ENCODE results near the gene KRTAP19-5. TPM values are rescaled to one million over a fixed set of nuclear protein-coding genes. Genes with fewer than 3 reads are reported as not detected.
"Not testable (repeated sequence)": the region's sequence is repeated elsewhere in the genome, so short reads cannot be mapped to it uniquely, and the experiment has no call there.

Gene KRTAP19-5
- polyA plus RNA-seq (2012; ENCODE audit: insufficient read depth, insufficient read length, low read depth), result not detected

DNA sequence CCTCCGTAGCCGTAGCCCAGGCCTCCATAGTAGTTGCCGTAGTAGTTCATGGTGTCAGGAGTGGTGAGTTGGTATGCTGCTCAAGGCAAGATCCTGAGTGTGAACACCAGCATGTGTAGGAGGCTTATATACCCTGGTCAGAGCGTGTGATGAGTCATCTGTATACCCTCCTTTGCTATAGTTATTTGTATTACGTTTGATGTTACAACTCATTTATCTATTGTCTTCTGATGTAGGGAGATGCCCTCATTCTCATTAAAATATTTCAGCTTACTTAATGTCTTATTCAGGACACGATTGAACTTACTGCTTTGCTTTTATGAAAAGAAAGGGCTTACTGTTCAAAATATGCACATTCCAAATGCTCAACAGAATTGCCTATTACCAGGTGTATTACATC, at the start of gene KRTAP19-5:
TSS of gene KRTAP19-5 (minus strand) at position 101 of the 400 bp plus-strand sequence. CDS start at position 50, 51 bp downstream.
- H3K9me3 ChIP-seq, result no peaks in the 10 kb centered on the region
- no peak for DNase-seq
- H3K4me3 ChIP-seq (ENCODE audit: low read depth, low read length), result no peak within 1 kb of the TSS
- H3K36me3 ChIP-seq, result no peaks in the 10 kb centered on the region
- H3K4me1 ChIP-seq, result no peaks in the 10 kb centered on the region
- TF ChIP-seq, protein P1, sequence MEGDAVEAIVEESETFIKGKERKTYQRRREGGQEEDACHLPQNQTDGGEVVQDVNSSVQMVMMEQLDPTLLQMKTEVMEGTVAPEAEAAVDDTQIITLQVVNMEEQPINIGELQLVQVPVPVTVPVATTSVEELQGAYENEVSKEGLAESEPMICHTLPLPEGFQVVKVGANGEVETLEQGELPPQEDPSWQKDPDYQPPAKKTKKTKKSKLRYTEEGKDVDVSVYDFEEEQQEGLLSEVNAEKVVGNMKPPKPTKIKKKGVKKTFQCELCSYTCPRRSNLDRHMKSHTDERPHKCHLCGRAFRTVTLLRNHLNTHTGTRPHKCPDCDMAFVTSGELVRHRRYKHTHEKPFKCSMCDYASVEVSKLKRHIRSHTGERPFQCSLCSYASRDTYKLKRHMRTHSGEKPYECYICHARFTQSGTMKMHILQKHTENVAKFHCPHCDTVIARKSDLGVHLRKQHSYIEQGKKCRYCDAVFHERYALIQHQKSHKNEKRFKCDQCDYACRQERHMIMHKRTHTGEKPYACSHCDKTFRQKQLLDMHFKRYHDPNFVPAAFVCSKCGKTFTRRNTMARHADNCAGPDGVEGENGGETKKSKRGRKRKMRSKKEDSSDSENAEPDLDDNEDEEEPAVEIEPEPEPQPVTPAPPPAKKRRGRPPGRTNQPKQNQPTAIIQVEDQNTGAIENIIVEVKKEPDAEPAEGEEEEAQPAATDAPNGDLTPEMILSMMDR (IDR thresholded peaks at IDR 0.05; ENCODE audit: low read depth, low read length), result no peak
- no peaks in the 10 kb centered on the region for H3K27me3 ChIP-seq

DNA sequence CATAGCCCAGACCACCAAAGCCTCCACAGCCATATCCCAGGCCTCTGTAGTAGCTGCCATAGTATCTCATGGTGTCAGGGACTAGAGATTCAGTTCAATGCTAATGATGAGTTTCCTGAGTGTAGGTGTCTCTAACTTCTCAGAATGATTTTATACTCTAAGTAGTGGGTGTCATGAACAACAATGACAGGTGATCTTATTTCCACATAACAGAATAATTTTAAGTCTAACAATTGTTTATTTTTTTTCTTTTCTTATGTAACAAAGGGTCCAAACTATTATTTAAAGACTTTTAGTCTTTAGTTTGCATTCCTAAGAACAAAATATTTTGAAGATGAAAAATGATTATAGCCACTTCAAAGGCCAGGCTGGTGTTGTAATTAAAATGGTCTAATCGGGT, 39.8 kb upstream of the KRTAP19-5 start, which contains the start of gene KRTAP19-6:
TSS of gene KRTAP19-6 (minus strand) at position 101 of the 400 bp plus-strand sequence. CDS start at position 70, 31 bp downstream.
- Histone ChIP-seq H3K4me1 (no peaks in the 10 kb centered on the region), H3K4me3 (ENCODE audit: low read depth, low read length) (no peak within 1 kb of the TSS), H3K27me3 (no peaks in the 10 kb centered on the region), H3K36me3 (no peaks in the 10 kb centered on the region), H3K9me3 (no peaks in the 10 kb centered on the region)
- TF ChIP-seq, protein P1 (IDR thresholded peaks at IDR 0.05; ENCODE audit: low read depth, low read length), result no peak
- DNase-seq, result no peak

DNA sequence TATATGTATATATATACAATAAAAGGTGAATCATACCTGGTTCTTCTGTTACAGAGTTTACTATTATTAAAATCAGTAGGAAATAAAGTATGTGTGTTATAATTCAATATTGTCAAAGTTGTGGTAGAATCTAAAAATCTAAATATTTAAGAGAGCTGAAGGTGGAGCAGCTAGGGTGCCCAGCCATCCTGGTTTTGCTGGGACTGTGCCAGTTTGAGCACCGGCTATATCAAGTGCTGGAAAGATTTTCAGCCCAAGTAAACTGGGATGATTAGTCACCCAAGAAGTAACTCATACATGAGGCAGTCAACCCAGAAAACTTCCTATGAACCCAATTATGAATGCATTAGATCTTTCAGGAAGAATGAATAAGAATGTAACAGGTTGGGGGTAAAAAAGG, 16.9 kb upstream of the KRTAP19-5 start:
- H3K4me3 ChIP-seq (ENCODE audit: low read depth, low read length), result no peak overlapping the region
- H3K36me3 ChIP-seq, result no peaks in the 10 kb centered on the region
- no peaks in the 10 kb centered on the region for H3K9me3 ChIP-seq
- no peaks in the 10 kb centered on the region for H3K4me1 ChIP-seq
- H3K27me3 ChIP-seq, result no peaks in the 10 kb centered on the region
- no peak for DNase-seq
- TF ChIP-seq, protein P1 (IDR thresholded peaks at IDR 0.05; ENCODE audit: low read depth, low read length), result no peak

DNA sequence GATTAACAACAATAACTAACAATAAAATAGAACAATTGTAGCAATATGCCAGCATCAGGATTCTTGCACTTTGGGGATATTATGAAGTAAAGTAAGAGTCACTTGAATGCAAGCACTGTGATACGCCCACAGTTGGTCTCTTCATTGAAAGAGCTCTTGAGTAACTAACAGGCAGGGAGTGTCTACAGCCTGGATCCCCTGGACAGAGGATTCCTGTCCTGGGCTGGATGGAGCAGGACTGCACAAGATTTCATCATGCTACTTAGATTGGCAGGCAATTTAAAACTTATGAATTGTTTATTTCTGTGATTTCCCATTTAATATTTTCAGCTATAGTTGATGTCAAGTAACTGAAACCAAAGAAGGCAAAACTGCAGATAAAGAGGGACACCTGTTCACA, 13.7 kb upstream of the KRTAP19-5 start:
- no peak for DNase-seq
- H3K9me3 ChIP-seq, result no peaks in the 10 kb centered on the region
- no peak overlapping the region for H3K4me3 ChIP-seq (ENCODE audit: low read depth, low read length)
- TF ChIP-seq, protein P1 (IDR thresholded peaks at IDR 0.05; ENCODE audit: low read depth, low read length), result no peak
- no peaks in the 10 kb centered on the region for H3K4me1 ChIP-seq
- no peaks in the 10 kb centered on the region for H3K36me3 ChIP-seq
- no peaks in the 10 kb centered on the region for H3K27me3 ChIP-seq

DNA sequence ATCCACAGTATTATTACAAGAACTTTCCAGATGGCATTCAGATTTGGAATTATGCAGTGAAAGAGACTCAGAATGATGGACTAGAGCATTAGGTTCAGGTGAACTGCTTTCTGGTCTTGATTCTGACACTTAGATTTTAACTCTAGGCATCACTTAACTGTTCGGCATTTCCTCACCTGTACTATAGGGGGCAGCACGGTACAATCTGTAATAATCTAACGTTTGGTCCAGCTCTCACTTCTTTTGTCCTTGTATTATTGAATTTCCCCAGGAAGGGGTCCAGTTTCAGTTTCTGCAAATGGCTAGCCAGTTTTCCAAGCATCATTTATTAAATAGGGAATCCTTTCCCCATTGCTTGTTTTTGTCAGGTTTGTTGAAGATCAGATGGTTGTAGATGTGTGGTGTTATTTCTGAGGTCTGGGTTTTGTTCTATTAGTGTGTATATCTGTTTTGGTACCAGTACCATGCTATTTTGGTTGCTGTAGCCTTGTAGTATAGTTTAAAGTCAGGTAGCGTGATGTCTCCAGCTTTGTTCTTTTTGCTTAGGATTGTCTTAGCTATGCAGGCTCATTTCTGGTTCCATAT, 3.8 kb upstream of the KRTAP19-5 start:
- TF ChIP-seq, protein P1 (IDR thresholded peaks at IDR 0.05; ENCODE audit: low read depth, low read length), result peak; percentile 30; the same call in 1 of the 2 replicates
- not testable (repeated sequence) for H3K9me3 ChIP-seq; DNase-seq; H3K4me1 ChIP-seq; H3K4me3 ChIP-seq (ENCODE audit: low read depth, low read length); H3K36me3 ChIP-seq; H3K27me3 ChIP-seq

DNA sequence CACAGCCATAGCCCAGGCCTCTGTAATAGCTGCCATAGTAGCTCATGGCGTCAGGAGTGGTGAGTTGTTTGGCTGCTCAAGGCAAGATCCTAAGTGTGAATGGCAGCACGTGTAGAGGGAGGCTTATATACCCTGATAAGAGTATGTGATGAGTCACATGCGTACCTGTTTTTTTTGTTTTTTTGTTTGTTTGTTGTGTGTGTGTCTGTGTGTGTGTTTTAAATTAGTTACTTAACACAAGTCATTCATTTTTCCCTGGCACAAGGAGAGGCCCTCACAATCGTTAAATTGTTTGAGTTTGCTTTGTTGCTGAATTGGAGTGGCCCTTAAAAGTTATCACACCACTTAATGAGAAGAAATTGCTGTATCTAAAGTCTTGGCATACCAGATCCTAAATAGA, 4.9 kb downstream of the KRTAP19-5 start, which contains the start of gene KRTAP19-4:
TSS of gene KRTAP19-4 (minus strand) at position 101 of the 400 bp plus-strand sequence. CDS start at position 46, 55 bp downstream.
- no peaks in the 10 kb centered on the region for H3K4me1 ChIP-seq
- no peaks in the 10 kb centered on the region for H3K36me3 ChIP-seq
- TF ChIP-seq, protein P1 (IDR thresholded peaks at IDR 0.05; ENCODE audit: low read depth, low read length), result no peak
- no peaks in the 10 kb centered on the region for H3K9me3 ChIP-seq
- no peak within 1 kb of the TSS for H3K4me3 ChIP-seq (ENCODE audit: low read depth, low read length)
- no peaks in the 10 kb centered on the region for H3K27me3 ChIP-seq
- no peak for DNase-seq

All from BE2C (cell line).